ENCODE data around the gene ADCY7.

Gene ADCY7

DNA sequence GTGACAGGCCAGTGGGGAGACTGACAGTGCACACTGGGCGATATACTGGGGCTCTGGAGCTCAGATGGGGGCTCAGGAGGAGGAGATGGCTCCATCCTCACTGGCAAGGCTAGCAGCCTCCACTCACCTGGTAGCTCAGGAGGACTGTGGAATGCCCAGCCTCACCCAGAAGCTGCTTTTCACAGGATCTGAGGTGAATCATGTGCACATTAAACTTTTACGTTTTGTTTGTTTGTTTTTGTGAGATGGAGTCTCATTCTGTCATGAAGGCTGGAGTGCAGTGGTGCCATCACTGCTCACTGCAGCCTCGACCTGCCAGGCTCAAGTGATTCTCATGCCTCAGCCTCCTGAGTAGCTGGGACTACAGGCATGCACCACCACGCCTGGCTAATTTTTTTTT is 28.6 kb downstream of the ADCY7 start:
- Histone ChIP-seq H3K9me2 (replicated peaks; ENCODE audit: insufficient read depth, low read length) (no peaks in the 10 kb centered on the region), H3K4me2 (ENCODE audit: low read depth, low read length) (no peak overlapping the region), H2AFZ (ENCODE audit: low read length) (no peak overlapping the region), H3K9ac (ENCODE audit: low read length) (no peak overlapping the region), H3K9me3 (replicated peaks; ENCODE audit: insufficient read depth, low read length) (no peaks in the 10 kb centered on the region), H3K4me3 (ENCODE audit: low read length) (no peak overlapping the region), H3K79me2 (ENCODE audit: low read length) (peaks cover 9% of the 10 kb centered on the region), H3K36me3 (replicated peaks; ENCODE audit: insufficient read depth, low read length) (no peaks in the 10 kb centered on the region), H3K27ac (ENCODE audit: low read length) (no peak overlapping the region), H3F3A (ENCODE audit: insufficient read depth, low read length) (no peaks in the 10 kb centered on the region), H3K4me1 (ENCODE audit: low read length) (no peaks in the 10 kb centered on the region), H4K20me1 (ENCODE audit: insufficient read depth, low read length) (no peaks in the 10 kb centered on the region), H3K27me3 (replicated peaks; ENCODE audit: insufficient read depth, low read length) (no peaks in the 10 kb centered on the region)
- TF ChIP-seq EZH2phosphoT487 (IDR thresholded peaks at IDR 0.05; ENCODE audit: low read length), result no peak
- TF ChIP-seq EZH2 (optimal IDR thresholded peaks at IDR 0.05; ENCODE audit: low read depth, low read length), result no peak
- TF ChIP-seq, protein P1, sequence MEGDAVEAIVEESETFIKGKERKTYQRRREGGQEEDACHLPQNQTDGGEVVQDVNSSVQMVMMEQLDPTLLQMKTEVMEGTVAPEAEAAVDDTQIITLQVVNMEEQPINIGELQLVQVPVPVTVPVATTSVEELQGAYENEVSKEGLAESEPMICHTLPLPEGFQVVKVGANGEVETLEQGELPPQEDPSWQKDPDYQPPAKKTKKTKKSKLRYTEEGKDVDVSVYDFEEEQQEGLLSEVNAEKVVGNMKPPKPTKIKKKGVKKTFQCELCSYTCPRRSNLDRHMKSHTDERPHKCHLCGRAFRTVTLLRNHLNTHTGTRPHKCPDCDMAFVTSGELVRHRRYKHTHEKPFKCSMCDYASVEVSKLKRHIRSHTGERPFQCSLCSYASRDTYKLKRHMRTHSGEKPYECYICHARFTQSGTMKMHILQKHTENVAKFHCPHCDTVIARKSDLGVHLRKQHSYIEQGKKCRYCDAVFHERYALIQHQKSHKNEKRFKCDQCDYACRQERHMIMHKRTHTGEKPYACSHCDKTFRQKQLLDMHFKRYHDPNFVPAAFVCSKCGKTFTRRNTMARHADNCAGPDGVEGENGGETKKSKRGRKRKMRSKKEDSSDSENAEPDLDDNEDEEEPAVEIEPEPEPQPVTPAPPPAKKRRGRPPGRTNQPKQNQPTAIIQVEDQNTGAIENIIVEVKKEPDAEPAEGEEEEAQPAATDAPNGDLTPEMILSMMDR (IDR thresholded peaks at IDR 0.05; ENCODE audit: low read length), result no peak
- DNase-seq, result no peak

DNA sequence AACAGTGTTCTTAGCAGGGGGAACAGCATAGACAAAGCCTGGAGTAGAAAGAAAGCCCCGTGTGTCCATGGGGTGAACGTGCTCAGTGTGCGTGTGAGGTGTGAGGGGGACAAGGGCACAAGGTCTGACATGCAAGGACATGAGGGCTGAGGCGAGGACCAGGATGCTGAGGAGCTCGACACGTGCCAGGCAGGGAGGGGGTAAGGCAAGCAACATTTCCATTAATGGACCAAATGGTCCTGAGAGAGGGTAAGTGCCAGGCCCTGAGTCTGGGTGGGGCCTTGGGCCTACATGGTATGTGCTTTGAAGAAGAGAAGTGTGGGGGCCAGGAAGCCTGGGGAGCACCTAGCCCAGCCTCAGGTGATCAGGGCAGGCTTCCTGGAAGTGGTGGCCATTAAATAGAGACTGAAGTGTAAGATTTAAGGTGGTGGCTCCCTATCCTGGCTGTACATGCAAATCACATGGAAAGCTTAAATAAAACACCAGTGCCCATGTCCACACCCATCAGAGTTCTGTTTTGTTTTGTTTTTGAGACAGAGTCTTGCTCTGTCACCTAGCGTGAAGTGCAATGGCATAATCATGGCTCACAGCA is 29.3 kb downstream of the ADCY7 start:
- no peaks in the 10 kb centered on the region for H3K27me3 ChIP-seq (replicated peaks; ENCODE audit: insufficient read depth, low read length)
- H4K20me1 ChIP-seq (ENCODE audit: insufficient read depth, low read length), result no peaks in the 10 kb centered on the region
- no peaks in the 10 kb centered on the region for H3K36me3 ChIP-seq (replicated peaks; ENCODE audit: insufficient read depth, low read length)
- H3K9me3 ChIP-seq (replicated peaks; ENCODE audit: insufficient read depth, low read length), result no peaks in the 10 kb centered on the region
- no peak overlapping the region for H3K4me2 ChIP-seq (ENCODE audit: low read depth, low read length)
- no peak overlapping the region for H2AFZ ChIP-seq (ENCODE audit: low read length)
- TF ChIP-seq, protein P1 (IDR thresholded peaks at IDR 0.05; ENCODE audit: low read length), result no peak
- TF ChIP-seq EZH2phosphoT487 (IDR thresholded peaks at IDR 0.05; ENCODE audit: low read length) (no peak), EZH2 (optimal IDR thresholded peaks at IDR 0.05; ENCODE audit: low read depth, low read length) (no peak)
- no peak for DNase-seq
- no peaks in the 10 kb centered on the region for H3K9me2 ChIP-seq (replicated peaks; ENCODE audit: insufficient read depth, low read length)
- H3K4me3 ChIP-seq (ENCODE audit: low read length), result no peak overlapping the region
- no peaks in the 10 kb centered on the region for H3K4me1 ChIP-seq (ENCODE audit: low read length)
- H3K79me2 ChIP-seq (ENCODE audit: low read length), result peaks cover 4% of the 10 kb centered on the region
- no peak overlapping the region for H3K9ac ChIP-seq (ENCODE audit: low read length)
- H3K27ac ChIP-seq (ENCODE audit: low read length), result no peak overlapping the region
- no peaks in the 10 kb centered on the region for H3F3A ChIP-seq (ENCODE audit: insufficient read depth, low read length)

DNA sequence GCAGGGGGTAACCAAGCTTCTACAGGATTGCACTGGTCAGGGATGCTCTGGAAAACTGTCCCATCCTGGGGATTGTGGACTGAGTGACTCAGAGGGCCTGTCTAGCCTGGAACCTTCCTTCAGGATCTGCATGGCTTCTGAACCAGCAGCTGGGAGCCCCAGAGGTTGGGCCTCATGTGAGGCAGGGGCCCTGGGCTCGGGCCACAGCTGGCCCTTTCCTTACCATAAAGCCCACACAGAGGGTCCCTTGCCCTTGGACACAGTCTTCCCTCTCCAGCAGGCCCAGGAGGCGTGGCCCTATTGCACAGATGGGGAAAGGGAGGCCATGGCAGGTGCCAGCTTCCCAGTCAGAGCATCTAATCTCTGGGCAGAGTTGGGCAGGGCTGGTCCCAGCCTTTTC is 30.5 kb downstream of the ADCY7 start:
- H2AFZ ChIP-seq (ENCODE audit: low read length), result no peak overlapping the region
- no peak for DNase-seq
- TF ChIP-seq EZH2 (optimal IDR thresholded peaks at IDR 0.05; ENCODE audit: low read depth, low read length) (no peak), EZH2phosphoT487 (IDR thresholded peaks at IDR 0.05; ENCODE audit: low read length) (no peak)
- TF ChIP-seq, protein P1 (IDR thresholded peaks at IDR 0.05; ENCODE audit: low read length), result no peak
- no peaks in the 10 kb centered on the region for H3K4me1 ChIP-seq (ENCODE audit: low read length)
- H3F3A ChIP-seq (ENCODE audit: insufficient read depth, low read length), result no peaks in the 10 kb centered on the region
- H3K9me3 ChIP-seq (replicated peaks; ENCODE audit: insufficient read depth, low read length), result no peaks in the 10 kb centered on the region
- H4K20me1 ChIP-seq (ENCODE audit: insufficient read depth, low read length), result no peaks in the 10 kb centered on the region
- no peak overlapping the region for H3K4me2 ChIP-seq (ENCODE audit: low read depth, low read length)
- H3K27ac ChIP-seq (ENCODE audit: low read length), result no peak overlapping the region
- H3K9me2 ChIP-seq (replicated peaks; ENCODE audit: insufficient read depth, low read length), result no peaks in the 10 kb centered on the region
- H3K79me2 ChIP-seq (ENCODE audit: low read length), result no peaks in the 10 kb centered on the region
- H3K4me3 ChIP-seq (ENCODE audit: low read length), result no peak overlapping the region
- no peaks in the 10 kb centered on the region for H3K27me3 ChIP-seq (replicated peaks; ENCODE audit: insufficient read depth, low read length)
- no peaks in the 10 kb centered on the region for H3K36me3 ChIP-seq (replicated peaks; ENCODE audit: insufficient read depth, low read length)
- no peak overlapping the region for H3K9ac ChIP-seq (ENCODE audit: low read length)

Measured in MM.1S (cell line).